K562 (cell line): Measurements from ENCODE around the gene CRK. TPM values are rescaled to one million over a fixed set of nuclear protein-coding genes. Genes with fewer than 3 reads are reported as not detected.

Experiments used
- ATAC-seq: fragments of 200-7000 bp; cut with Tn5 transposase; 3 replicates; pipeline ENCODE4 v1.9.1; 2020; ENCODE audit warnings: moderate library complexity
- BruUV-seq: library from RNA; stranded (reverse); fragments of 400-500 nt; replicated peaks from 2 replicates; lab custom pipeline; 2021; lab: Mats Ljungman, UMichigan
- CTCF ChIA-PET: fragments of 300-600 bp; formaldehyde crosslinking; extraction: SDS; loops from one replicate; lab custom pipeline; 2021; ENCODE audit warnings: low intra/inter-chr PET ratio; lab: Yijun Ruan, JAX
- POLR2A ChIA-PET: fragments of 300-600, 350-650 bp; sonication (Branson Sonifier 250); formaldehyde crosslinking; extraction: SDS; loops from one replicate; lab custom pipeline; 2021; ENCODE audit warnings: antibody characterized with exemption, inconsistent platforms; lab: Yijun Ruan, JAX
- DNase-seq, 4 experiments: peaks; one replicate each; pipeline versions ENCODE4 v3.0.0 to v3.0.0-alpha.2; 2011 to 2018; ENCODE audit warnings: low spot score in 3 of 4, mixed read lengths in 3 of 4; ENCODE audit errors: extremely low read depth in 1 of 4
- FAIRE-seq: peaks from 2 replicates; lab custom pipeline; 2011; peaks lifted over from hg19 to GRCh38; lab: Jason Lieb, UNC
- H2AFZ ChIP-seq: 2 replicates; pipeline ENCODE4 v1.6.0; 2011; ENCODE audit warnings: low read depth, low read length, control low read depth, inconsistent platforms
- H3K27ac ChIP-seq: fragments of 200-600 bp; 3 replicates; pipeline ENCODE4 v1.8.0; 2011; ENCODE audit warnings: low read depth, mild to moderate bottlenecking, control low read depth, inconsistent platforms, low read length, moderate library complexity, mixed read lengths; ENCODE audit errors: extremely low read depth
- H3K27me3 ChIP-seq, 2 experiments: fragments of 300-600 bp in 1 of 2; 2 replicates in 1 of 2; 3 replicates in 1 of 2; pipeline versions ENCODE4 v1.6.0 to v1.8.0; 2011; ENCODE audit warnings: inconsistent platforms in 2 of 2, low read length in 2 of 2, mild to moderate bottlenecking in 1 of 2, mixed read lengths in 1 of 2, moderate library complexity in 1 of 2; ENCODE audit not compliant: control insufficient read depth in 2 of 2, insufficient read depth in 2 of 2
- H3K36me3 ChIP-seq: fragments of 300-600 bp; 3 replicates; pipeline ENCODE4 v1.8.0; 2011; ENCODE audit warnings: mild to moderate bottlenecking, low read length, inconsistent platforms; ENCODE audit not compliant: control insufficient read depth, insufficient read depth
- H3K4me1 ChIP-seq, 2 experiments: fragments of 200-600 bp in 1 of 2; replicated peaks in 1 of 2; 2 replicates in 1 of 2; 3 replicates in 1 of 2; pipeline versions ENCODE4 v1.5.1 to v1.8.0; 2011; ENCODE audit warnings: inconsistent platforms in 2 of 2, low read length in 2 of 2, mild to moderate bottlenecking in 1 of 2, mixed read lengths in 1 of 2, moderate library complexity in 1 of 2; ENCODE audit not compliant: control insufficient read depth in 2 of 2, insufficient read depth in 2 of 2
- H3K4me2 ChIP-seq: 2 replicates; pipeline ENCODE4 v1.6.1; 2011; ENCODE audit warnings: low read length, control low read depth, inconsistent platforms, mixed read lengths; ENCODE audit not compliant: insufficient read depth
- H3K4me3 ChIP-seq: fragments of 200-600 bp; sonication (generic), shearing (Covaris generic); 2 replicates; pipeline ENCODE4 v1.5.1; 2016; ENCODE audit warnings: control low read depth, inconsistent platforms
- H3K79me2 ChIP-seq: fragments of 200-600 bp; 3 replicates; pipeline ENCODE4 v1.8.0; 2011; ENCODE audit warnings: low read length, inconsistent platforms; ENCODE audit not compliant: control insufficient read depth, insufficient read depth
- H3K9ac ChIP-seq, 2 experiments: 2 replicates each; pipeline versions ENCODE4 v1.6.0 to v1.6.1; 2011; ENCODE audit warnings: low read depth in 2 of 2, low read length in 2 of 2, control low read depth in 1 of 2, inconsistent platforms in 1 of 2, mild to moderate bottlenecking in 1 of 2, mixed read lengths in 1 of 2; ENCODE audit not compliant: insufficient read depth in 1 of 2
- H3K9me1 ChIP-seq: one replicate; pipeline ENCODE4 v1.6.0; 2011; ENCODE audit warnings: inconsistent platforms, mild to moderate bottlenecking, low read length, moderate library complexity; ENCODE audit not compliant: control insufficient read depth, insufficient read depth
- H3K9me3 ChIP-seq: replicated peaks from 2 replicates; pipeline ENCODE4 v1.5.1; 2011; ENCODE audit warnings: low read depth, low read length, inconsistent platforms; ENCODE audit not compliant: control insufficient read depth, insufficient read depth
- H4K20me1 ChIP-seq: replicated peaks from 2 replicates; pipeline ENCODE4 v1.6.1; 2011; ENCODE audit warnings: low read length, inconsistent platforms, mixed read lengths; ENCODE audit not compliant: control insufficient read depth, insufficient read depth
- BCLAF1 ChIP-seq, 2 experiments: fragments of 450-650 bp in 1 of 2; IDR thresholded peaks; 2 replicates each; pipeline ENCODE4 v1.6.1; 2011 to 2017; ENCODE audit warnings: low read depth in 2 of 2, antibody characterized with exemption in 1 of 2, borderline replicate concordance in 1 of 2, low read length in 1 of 2, mild to moderate bottlenecking in 1 of 2, mixed read lengths in 1 of 2; ENCODE audit not compliant: control insufficient read depth in 1 of 2
- CBFA2T3 ChIP-seq: fragments of 450-650 bp; IDR thresholded peaks from 2 replicates; pipeline ENCODE4 v1.6.1; 2017
- CTCF ChIP-seq, 3 experiments: IDR thresholded peaks in 2 of 3; conservative IDR thresholded peaks in 1 of 3; 2 replicates each; pipeline ENCODE4 v1.5.1; 2011 to 2012; ENCODE audit warnings: low read length in 3 of 3, mild to moderate bottlenecking in 3 of 3, control low read depth in 2 of 3, improper control_type of control experiment in 1 of 3, inconsistent platforms in 1 of 3, low read depth in 1 of 3, mixed read lengths in 1 of 3, moderate library complexity in 1 of 3; ENCODE audit not compliant: insufficient read depth in 2 of 3
- KAT7 ChIP-seq: sonication (generic); formaldehyde crosslinking; IDR thresholded peaks from 2 replicates; pipeline ENCODE4 v1.8.0; 2022; ENCODE audit warnings: missing genetic modification reagents, mild to moderate bottlenecking, borderline replicate concordance
- MCM2 ChIP-seq: fragments of 450-650 bp; IDR thresholded peaks from 2 replicates; pipeline ENCODE4 v1.6.1; 2017; ENCODE audit warnings: low read depth, mild to moderate bottlenecking
- POLR2G ChIP-seq: fragments of 200-400 bp; formaldehyde crosslinking; IDR thresholded peaks from 2 replicates; pipeline ENCODE4 v1.6.1; 2017; ENCODE audit warnings: low read depth, mild to moderate bottlenecking, antibody characterized with exemption, low read length, moderate library complexity
- ZNF12 ChIP-seq: sonication (generic); formaldehyde crosslinking; IDR thresholded peaks from 2 replicates; pipeline ENCODE4 v1.4.0; 2020; ENCODE audit warnings: mild to moderate bottlenecking, missing genetic modification reagents
- ZZZ3 ChIP-seq: fragments of 450-650 bp; IDR thresholded peaks from 2 replicates; pipeline ENCODE4 v1.6.1; 2016; ENCODE audit warnings: antibody characterized with exemption, mild to moderate bottlenecking, moderate library complexity
- WGBS: fragments of 100-300 bp; shearing (Covaris generic); methylation state at CpG from one replicate; pipeline ENCODE4 v1.1.6; 2016; ENCODE audit warnings: low coverage, mixed read lengths; ENCODE audit not compliant: insufficient coverage; ENCODE audit errors: missing lambda C conversion rate; 5-methylcytosine and 5-hydroxymethylcytosine counted together
- in situ Hi-C: fragments of 300-500 bp; cut with MboI; formaldehyde crosslinking; loops from 4 replicates; pipeline ENCODE4 v1.15.0; 2018; ENCODE audit warnings: inconsistent platforms, mixed read lengths
- intact Hi-C: fragments of 100-400 bp; cut with micrococcal nuclease; formaldehyde crosslinking; loops from 2 replicates; pipeline ENCODE4 v1.14.2; 2022
- polyA plus RNA-seq, 8 experiments: library from polyadenylated mRNA; depleted of rRNA in 4 of 8; stranded (reverse) in 5 of 8; unstranded in 3 of 8; fragments of >200 nt; fragmentation: Nextera tagmentation in 2 of 8; fragmentation: Illumina TruSeq in 1 of 8; extraction: Ambion mirVana in 2 of 8; extraction: Trizol in 1 of 8; gene quantifications; 2 replicates each; pipeline versions ENCODE4 v1.2.1 to v1.2.3, GENCODE V29; 2011 to 2014; ENCODE audit warnings: inconsistent platforms in 1 of 8, missing spikeins in 1 of 8
- total RNA-seq, 7 experiments: library from RNA; depleted of rRNA in 6 of 7; stranded (reverse); fragments of >200 nt in 6 of 7; fragmentation: Illumina TruSeq in 2 of 7; extraction: Trizol in 2 of 7; gene quantifications; 2 replicates each; pipeline versions ENCODE4 v1.2.1 to v1.2.3, GENCODE V29; 2011 to 2021; ENCODE audit warnings: low replicate concordance in 1 of 7

CRK gene
- total and polyA plus RNA-seq, 9 of the 15 experiments (the other 6 are each of a cell fraction or from before 2014, with no cell fraction given): 13.1 to 40.2 (median 26.1) TPM

GRCh38 chr17:1473170-1473569 lies 17.1 kb upstream of the CRK start:
- no peak for TF ChIP-seq ZNF12 (CRISPR knock-in tag)
- no peak for TF ChIP-seq CBFA2T3
- no peak for TF ChIP-seq ZZZ3
- TF ChIP-seq BCLAF1 (IDR thresholded peaks at IDR 0.05; ENCODE audit: borderline replicate concordance in 1 of 2, control insufficient read depth in 1 of 2, low read depth in 2 of 2, low read length in 1 of 2): no peak
- TF ChIP-seq CTCF (IDR thresholded peaks at IDR 0.05 in 2 of 3, conservative IDR thresholded peaks at IDR 0.05 in 1 of 3; ENCODE audit: insufficient read depth in 2 of 3, low read depth in 1 of 3, low read length in 3 of 3): peak in 2 of 3 experiments; percentile 18; a peak in 2 of 6 replicates
- TF ChIP-seq MCM2: no peak
- TF ChIP-seq KAT7 (CRISPR knock-in tag): no peak
- TF ChIP-seq POLR2G: 0 out of 2 replicates have a peak, but pooled peaks have one; percentile 28
- TF ChIP-seq, all 486 proteins: peak for 2
- Histone ChIP-seq H3K9me1 (no peaks in the 10 kb centered on the region), H3K4me2 (no peak overlapping the region), H4K20me1 (no peaks in the 10 kb centered on the region), H3K79me2 (no peaks in the 10 kb centered on the region), H3K4me1 (peaks cover 0 to 14% of the 10 kb centered on the region in 2 experiments; a peak in 2 of 5 replicates), H3K9ac (no peak overlapping the region; a peak in 1 of 4 replicates), H2AFZ (no peak overlapping the region), H3K4me3 (no peak overlapping the region), H3K9me3 (no peaks in the 10 kb centered on the region), H3K27ac (no peak overlapping the region), H3K27me3 (no peaks in the 10 kb centered on the region), H3K36me3 (peaks cover 38% of the 10 kb centered on the region; the same call in 2 of the 3 replicates)
- FAIRE-seq (no peak), ATAC-seq (peak; percentile 79), DNase-seq (peak in 1 of 4 experiments; percentile 16)
- BruUV-seq: no TSS peak
- ChIA-PET POLR2A (interaction anchor here (0.6 to 0.7 kb wide), 2 partner anchors 10 to 34 kb away, joined by 3 to 4 read pairs; no protein-coding TSS in a partner anchor), CTCF (no interaction called here)
- in situ Hi-C loops: no loop called here
- intact Hi-C loops: no loop called here
- 0% methylated on average over 1 of the region's 11 CpGs for WGBS
